ENCODE measurements around the gene KRT33B. TPM values are rescaled to one million over a fixed set of nuclear protein-coding genes. Genes with fewer than 3 reads are reported as not detected.

The KRT33B gene
- total and polyA plus RNA-seq, 2 of the 8 experiments (the other 6 are each of a cell fraction or from before 2014, with no cell fraction given), result not detected

GRCh38 chr17:41394254-41394996, 24.8 kb upstream of the KRT33B start:
- no peak overlapping the region for H3K4me3 ChIP-seq (ENCODE audit: extremely low read depth in 1 of 4, insufficient read depth in 2 of 4, low read depth in 3 of 4, low read length in 4 of 4)
- H3K36me3 ChIP-seq (ENCODE audit: control insufficient read depth in 2 of 4, insufficient read depth in 4 of 4, low read length in 3 of 4), result no peaks in the 10 kb centered on the region
- H3K27ac ChIP-seq (ENCODE audit: low read depth, low read length), result no peak overlapping the region
- no peak overlapping the region for H3K9ac ChIP-seq (replicated peaks in 1 of 4; ENCODE audit: extremely low read depth in 1 of 4, low read depth in 3 of 4, low read length in 3 of 4)
- no peak overlapping the region for H4K91ac ChIP-seq (replicated peaks; ENCODE audit: insufficient read length, low read length)
- DNase-seq (ENCODE audit: low read depth in 1 of 2, low spot score in 2 of 2) (no peak), FAIRE-seq (no peak)
- no peak overlapping the region for H3K23ac ChIP-seq (ENCODE audit: insufficient read length)
- H2BK120ac ChIP-seq (replicated peaks; ENCODE audit: low read depth, low read length), result no peak overlapping the region
- no peaks in the 10 kb centered on the region for H3K23me2 ChIP-seq (ENCODE audit: low read depth, low read length)
- POLR2A ChIA-PET (ENCODE audit: partially characterized antibody), result no interaction called here
- H2BK12ac ChIP-seq (ENCODE audit: low read depth, low read length), result no peak overlapping the region
- TF ChIP-seq KDM4A (IDR thresholded peaks at IDR 0.05; ENCODE audit: low read depth, low read length, severe bottlenecking) (no peak), KDM5A (IDR thresholded peaks at IDR 0.05; ENCODE audit: low read length) (no peak), TCF12 (IDR thresholded peaks at IDR 0.05; ENCODE audit: low read depth, low read length) (no peak), POU5F1 (IDR thresholded peaks at IDR 0.05; ENCODE audit: low read depth, low read length) (no peak), SRF (IDR thresholded peaks at IDR 0.05; ENCODE audit: low read depth, low read length) (no peak)
- H3K56ac ChIP-seq (replicated peaks; ENCODE audit: insufficient read length, low read depth, low read length), result no peak overlapping the region
- no peak overlapping the region for H3K18ac ChIP-seq (ENCODE audit: extremely low read depth, low read length)
- H4K20me1 ChIP-seq (replicated peaks in 1 of 2; ENCODE audit: control insufficient read depth in 1 of 2, insufficient read depth in 2 of 2, low read length in 2 of 2), result no peaks in the 10 kb centered on the region
- 96% methylated on average over 10 of the region's 10 CpGs; no CpG with 5 or more reads in 1 of the 2 experiments for WGBS, 2 experiments (ENCODE audit: extremely low coverage in 1 of 2, insufficient coverage in 1 of 2, insufficient read length in 1 of 2, insufficient replicate concordance in 2 of 2, low coverage in 1 of 2, low lambda C conversion rate in 2 of 2, missing lambda C conversion rate in 1 of 2)
- no peak overlapping the region for H4K8ac ChIP-seq (ENCODE audit: extremely low read depth, insufficient read depth, low read length)
- CTCF ChIA-PET (ENCODE audit: partially characterized antibody), result no interaction called here
- H2BK15ac ChIP-seq (ENCODE audit: low read length), result no peak overlapping the region
- no peaks in the 10 kb centered on the region for H3K79me2 ChIP-seq (ENCODE audit: control insufficient read depth in 1 of 2, insufficient read depth in 2 of 2, low read length in 2 of 2)
- H3K79me1 ChIP-seq (ENCODE audit: low read depth, low read length), result no peaks in the 10 kb centered on the region
- H2BK5ac ChIP-seq (ENCODE audit: low read depth, low read length), result no peak overlapping the region
- no peak overlapping the region for H3K4ac ChIP-seq (replicated peaks; ENCODE audit: insufficient read length, low read depth, low read length)
- no peak overlapping the region for H4K5ac ChIP-seq (ENCODE audit: insufficient read length, low read depth, low read length)
- H2AK5ac ChIP-seq (ENCODE audit: low read depth, low read length), result no peak overlapping the region
- H3K4me1 ChIP-seq (replicated peaks in 1 of 4; ENCODE audit: control insufficient read depth in 3 of 4, insufficient read depth in 4 of 4, low read length in 3 of 4), result no peaks in the 10 kb centered on the region
- no peaks in the 10 kb centered on the region for H3K9me3 ChIP-seq (ENCODE audit: insufficient read depth in 2 of 2, low read depth in 1 of 2, low read length in 1 of 2)
- H3K4me2 ChIP-seq (ENCODE audit: insufficient read depth in 1 of 2, low read depth in 2 of 2, low read length in 2 of 2), result no peak overlapping the region
- no peak overlapping the region for H2AFZ ChIP-seq (ENCODE audit: low read length)
- no peak overlapping the region for H2BK20ac ChIP-seq (ENCODE audit: low read length)
- H3K14ac ChIP-seq (ENCODE audit: insufficient read length), result no peak overlapping the region
- H3K27me3 ChIP-seq (replicated peaks in 1 of 4; ENCODE audit: control insufficient read depth in 3 of 4, extremely low read depth in 1 of 4, insufficient read depth in 3 of 4, low read length in 3 of 4), result no peaks in the 10 kb centered on the region
